ENCODE measurements around the gene BLOC1S4.

- TF ChIP-seq POLR2A (IDR thresholded peaks at IDR 0.05) (no peak), CTCF (IDR thresholded peaks at IDR 0.05) (no peak)
These were observed 42.8 kb downstream of the BLOC1S4 start for GRCh38 chr4:6758728-6759127.
